ENCODE data around the gene ATAD5.
"Not testable (repeated sequence)": the region's sequence is repeated elsewhere in the genome, so short reads cannot be mapped to it uniquely, and the experiment has no call there.

ATAD5 gene

DNA sequence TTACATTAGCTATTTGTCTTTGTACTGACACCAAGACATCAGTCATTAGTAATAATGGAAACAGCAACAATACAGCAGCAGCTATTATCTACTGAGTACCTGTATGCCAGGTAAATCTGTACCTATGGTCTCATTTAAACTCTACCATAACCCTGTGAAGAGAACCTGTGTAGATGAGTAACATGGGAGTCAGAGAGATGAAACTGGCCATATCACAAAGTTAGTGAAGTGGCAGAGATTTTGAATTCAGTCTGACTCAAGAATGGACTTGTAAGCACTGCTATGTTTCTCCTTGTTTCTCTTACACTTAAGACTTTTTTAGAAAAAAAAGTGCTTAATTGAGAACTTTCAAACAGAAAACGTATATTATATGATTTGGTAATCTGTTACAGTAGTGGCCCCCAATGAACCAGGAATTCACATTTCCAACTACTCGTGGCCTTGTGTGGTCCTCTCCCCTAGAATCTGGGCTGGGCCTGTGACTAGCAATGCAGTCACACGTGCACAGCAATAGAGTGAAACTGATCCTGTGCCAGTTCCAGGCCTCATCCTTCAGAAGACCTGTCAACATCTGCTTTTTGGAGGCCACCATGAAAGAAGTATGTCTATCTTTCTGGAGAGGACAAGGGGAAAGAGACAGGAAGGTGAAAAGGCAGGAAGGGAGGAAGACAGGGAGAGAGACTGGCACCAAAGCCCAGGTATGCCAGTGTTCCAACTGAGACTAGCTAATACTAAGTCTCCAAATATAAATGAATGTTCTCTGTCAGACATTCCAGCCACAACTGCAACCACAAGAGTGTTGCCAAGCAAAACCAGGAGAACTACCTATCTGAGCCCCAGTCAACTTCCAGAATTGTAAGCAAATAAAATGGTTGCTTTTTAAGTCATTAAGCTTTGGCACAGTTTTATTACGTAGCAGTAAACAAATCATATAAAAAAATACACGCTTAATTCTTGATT lies 19.3 kb upstream of the ATAD5 start:
- TF ChIP-seq, protein P1, sequence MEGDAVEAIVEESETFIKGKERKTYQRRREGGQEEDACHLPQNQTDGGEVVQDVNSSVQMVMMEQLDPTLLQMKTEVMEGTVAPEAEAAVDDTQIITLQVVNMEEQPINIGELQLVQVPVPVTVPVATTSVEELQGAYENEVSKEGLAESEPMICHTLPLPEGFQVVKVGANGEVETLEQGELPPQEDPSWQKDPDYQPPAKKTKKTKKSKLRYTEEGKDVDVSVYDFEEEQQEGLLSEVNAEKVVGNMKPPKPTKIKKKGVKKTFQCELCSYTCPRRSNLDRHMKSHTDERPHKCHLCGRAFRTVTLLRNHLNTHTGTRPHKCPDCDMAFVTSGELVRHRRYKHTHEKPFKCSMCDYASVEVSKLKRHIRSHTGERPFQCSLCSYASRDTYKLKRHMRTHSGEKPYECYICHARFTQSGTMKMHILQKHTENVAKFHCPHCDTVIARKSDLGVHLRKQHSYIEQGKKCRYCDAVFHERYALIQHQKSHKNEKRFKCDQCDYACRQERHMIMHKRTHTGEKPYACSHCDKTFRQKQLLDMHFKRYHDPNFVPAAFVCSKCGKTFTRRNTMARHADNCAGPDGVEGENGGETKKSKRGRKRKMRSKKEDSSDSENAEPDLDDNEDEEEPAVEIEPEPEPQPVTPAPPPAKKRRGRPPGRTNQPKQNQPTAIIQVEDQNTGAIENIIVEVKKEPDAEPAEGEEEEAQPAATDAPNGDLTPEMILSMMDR (IDR thresholded peaks at IDR 0.05; ENCODE audit: low read depth, low read length, missing control alignments), result no peak
- no peak overlapping the region for H3K4me3 ChIP-seq (replicated peaks; ENCODE audit: low read depth, low read length)
- DNase-seq (ENCODE audit: extremely low read depth, low read depth), result no peak

DNA sequence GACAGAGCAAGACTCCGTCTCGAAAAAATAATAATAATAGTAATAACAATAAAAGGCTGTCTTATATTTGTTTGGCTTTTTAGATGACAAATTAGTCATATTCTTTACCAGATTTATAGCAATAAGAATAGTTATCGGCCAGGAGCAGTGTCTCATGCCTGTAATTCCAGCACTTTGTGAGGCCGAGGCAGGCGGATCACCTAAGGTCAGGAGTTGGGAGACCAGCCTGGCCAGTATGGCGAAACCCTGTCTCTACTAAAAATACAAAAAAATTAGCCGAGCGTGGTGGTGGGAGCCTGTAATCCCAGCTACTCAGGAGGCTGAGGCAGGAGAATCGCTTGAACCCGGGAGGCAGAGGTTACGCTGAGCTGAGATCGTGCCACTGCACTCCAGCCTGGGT lies 17.5 kb upstream of the ATAD5 start:
- DNase-seq (ENCODE audit: extremely low read depth, low read depth), result not testable (repeated sequence)

DNA sequence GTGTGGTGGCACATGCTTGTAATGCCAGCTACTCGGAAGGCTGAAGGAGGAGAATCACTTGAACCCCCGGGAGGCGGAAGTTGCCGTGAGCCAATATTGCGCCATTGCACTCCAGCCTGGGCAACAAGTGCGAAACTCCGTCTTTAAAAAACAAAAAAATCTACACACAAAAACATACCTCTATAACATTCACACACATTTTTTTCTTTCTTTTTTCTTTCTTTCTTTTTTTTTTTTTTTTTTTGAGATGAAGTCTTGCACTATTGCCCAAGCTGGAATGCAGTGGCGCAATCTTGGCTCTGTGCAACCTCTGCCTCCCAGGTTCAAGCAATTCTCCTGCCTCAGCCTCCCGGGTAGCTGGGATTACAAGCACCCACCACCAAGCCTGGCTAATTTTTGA lies 16.9 kb upstream of the ATAD5 start:
- not testable (repeated sequence) for DNase-seq (ENCODE audit: extremely low read depth, low read depth); H3K4me3 ChIP-seq (replicated peaks; ENCODE audit: low read depth, low read length)

More for the DNA sequence above, 17.5 kb upstream of the ATAD5 start:
- H3K4me3 ChIP-seq (replicated peaks; ENCODE audit: low read depth, low read length), result not testable (repeated sequence)

DNA sequence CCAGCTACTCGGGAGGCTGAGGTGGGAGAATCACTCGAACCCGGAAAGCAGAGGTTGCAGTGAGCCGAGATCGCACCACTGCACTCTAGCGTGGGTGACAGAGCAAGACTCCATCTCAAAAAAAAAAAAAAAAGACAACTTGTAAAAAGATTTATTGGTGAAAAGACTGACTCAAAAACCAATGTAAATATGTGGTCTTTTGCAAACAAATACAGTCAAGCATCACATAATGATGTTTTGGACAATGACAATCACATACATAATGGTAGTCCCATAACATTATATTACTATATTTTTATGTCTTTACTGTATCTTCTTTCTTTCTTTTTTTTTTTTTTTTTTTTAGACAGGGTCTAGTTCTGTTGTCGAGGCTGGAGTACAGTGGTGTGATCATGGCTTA lies 15.6 kb upstream of the ATAD5 start:
- DNase-seq (ENCODE audit: extremely low read depth, low read depth), result no peak
- TF ChIP-seq, protein P1 (IDR thresholded peaks at IDR 0.05; ENCODE audit: low read depth, low read length, missing control alignments), result no peak
- H3K4me3 ChIP-seq (replicated peaks; ENCODE audit: low read depth, low read length), result no peak overlapping the region

DNA sequence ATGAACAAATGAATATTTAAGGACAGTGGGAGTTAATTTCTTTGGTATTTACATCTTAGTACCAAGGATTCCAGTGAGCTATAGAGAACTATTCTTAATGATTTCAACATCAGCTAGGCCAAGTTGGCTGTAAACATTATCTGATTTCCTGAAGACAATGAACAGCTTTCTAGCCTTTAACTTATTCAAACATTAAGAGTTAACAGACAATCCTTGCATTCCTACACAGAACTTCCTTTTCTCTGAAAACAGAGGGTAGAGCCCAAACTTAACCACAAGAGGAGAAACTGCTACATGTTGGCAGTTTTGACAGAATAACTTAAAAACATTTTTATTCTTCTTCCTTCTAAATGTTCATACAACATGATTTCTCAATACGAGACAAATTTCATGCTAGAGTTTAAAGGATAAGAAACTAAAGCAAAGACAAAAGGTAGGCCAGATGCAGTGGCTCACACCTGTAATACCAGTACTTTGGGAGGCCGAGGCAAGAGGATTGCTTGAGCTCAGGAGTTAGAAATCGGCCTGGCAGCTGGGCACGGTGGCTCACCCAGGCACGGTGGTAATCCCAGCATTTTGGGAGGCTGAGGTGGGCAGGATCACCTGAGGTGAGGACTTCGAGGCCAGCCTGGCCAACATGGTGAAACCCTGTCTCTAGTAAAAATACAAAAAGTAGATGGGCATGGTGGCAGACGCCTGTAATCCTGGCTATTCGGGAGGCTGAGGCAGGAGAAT lies 11.6 kb upstream of the ATAD5 start:
- no peak for DNase-seq (ENCODE audit: extremely low read depth, low read depth)
- TF ChIP-seq, protein P1 (IDR thresholded peaks at IDR 0.05; ENCODE audit: low read depth, low read length, missing control alignments), result no peak
- no peak overlapping the region for H3K4me3 ChIP-seq (replicated peaks; ENCODE audit: low read depth, low read length)

DNA sequence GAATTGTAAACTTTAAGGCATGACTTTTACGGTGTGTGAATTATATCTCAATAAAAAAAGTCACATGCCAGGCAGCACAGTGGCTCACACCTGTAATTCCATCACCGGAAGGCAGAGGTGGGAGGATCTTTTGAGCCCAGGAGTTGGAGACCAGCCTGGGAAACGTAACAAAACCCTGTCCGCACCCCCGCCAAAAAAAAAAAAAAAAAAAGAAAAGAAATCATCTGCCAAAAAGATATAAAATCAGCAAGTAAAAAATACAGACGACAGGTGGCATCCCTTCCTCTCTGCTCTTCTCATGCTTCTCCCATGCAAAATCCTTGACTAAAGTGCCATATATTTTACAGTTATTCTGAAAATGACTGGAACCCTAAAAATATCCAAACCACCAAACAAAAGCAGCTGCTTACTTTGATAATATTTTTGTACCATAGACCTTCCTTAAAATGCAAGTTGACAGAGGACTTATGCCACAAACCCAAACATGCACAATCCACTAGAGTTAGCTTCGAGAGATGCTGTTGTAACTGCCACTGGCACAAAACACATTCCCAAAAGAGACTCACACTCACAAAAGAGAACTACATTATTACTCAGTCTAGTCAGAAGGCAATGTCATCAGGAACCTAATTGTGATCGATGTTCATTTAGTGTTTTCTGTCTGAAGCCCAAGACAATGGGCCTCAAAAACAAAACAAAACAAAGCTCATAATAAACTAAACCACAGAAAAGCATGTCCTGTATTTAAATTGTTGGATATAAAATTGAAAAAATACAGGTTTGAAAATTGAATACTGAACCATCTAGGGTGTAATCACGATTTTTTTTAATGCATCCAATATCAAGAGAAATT lies 9.7 kb upstream of the ATAD5 start:
- DNase-seq (ENCODE audit: extremely low read depth, low read depth), result no peak
- no peak overlapping the region for H3K4me3 ChIP-seq (replicated peaks; ENCODE audit: low read depth, low read length)
- TF ChIP-seq, protein P1 (IDR thresholded peaks at IDR 0.05; ENCODE audit: low read depth, low read length, missing control alignments), result no peak

DNA sequence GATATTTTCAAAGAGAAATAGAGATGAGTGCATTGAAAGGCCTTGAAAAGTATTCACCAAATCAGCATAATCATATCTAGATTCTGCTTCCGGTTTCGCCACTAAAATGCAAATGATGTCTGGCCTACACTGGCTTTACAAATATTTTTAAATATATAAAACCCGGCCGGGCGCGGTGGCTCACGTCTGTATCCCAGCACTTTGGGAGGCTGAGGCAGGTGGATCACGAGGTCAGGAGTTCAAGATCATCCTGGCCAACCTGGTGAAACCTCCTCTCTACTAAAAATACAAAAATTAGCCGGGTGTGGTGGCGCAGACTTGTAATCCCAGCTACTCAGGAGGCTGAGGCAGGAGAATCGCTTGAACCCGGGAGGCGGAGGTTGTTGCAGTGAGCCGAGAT lies 8.8 kb upstream of the ATAD5 start:
- peak overlapping the region; percentile 78; the same call in 1 of the 2 replicates for H3K4me3 ChIP-seq (replicated peaks; ENCODE audit: low read depth, low read length)
- DNase-seq (ENCODE audit: extremely low read depth, low read depth), result not testable (repeated sequence)

DNA sequence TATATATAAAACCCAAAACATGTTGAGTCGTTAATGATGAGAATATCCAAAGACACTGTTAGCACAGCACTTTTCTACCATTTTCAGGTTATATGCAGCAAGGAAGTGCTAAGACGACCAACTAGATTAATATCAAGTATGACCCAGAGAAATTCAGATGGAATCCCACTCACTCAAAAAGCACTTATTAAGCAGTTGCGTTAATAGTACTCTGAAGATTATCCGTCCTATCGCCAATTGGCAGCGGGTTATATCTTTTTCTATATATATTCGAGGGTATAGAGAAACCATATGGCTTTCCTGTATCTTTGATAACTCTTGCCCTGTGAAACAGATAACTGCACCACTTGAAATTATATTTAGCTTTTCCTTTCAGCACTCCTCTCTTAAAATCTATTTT lies 8.3 kb upstream of the ATAD5 start:
- TF ChIP-seq, protein P1 (IDR thresholded peaks at IDR 0.05; ENCODE audit: low read depth, low read length, missing control alignments), result no peak
- H3K4me3 ChIP-seq (replicated peaks; ENCODE audit: low read depth, low read length), result peak overlapping the region; percentile 78
- DNase-seq (ENCODE audit: extremely low read depth, low read depth), result no peak
